Epithelial cell of esophagus (primary cell): ENCODE data around the gene LSR.

ENCODE experiments used
- DNase-seq: peaks from one replicate; pipeline ENCODE4 v3.0.0; 2010; ENCODE audit warnings: low read depth
- H3K4me3 ChIP-seq: 2 replicates; pipeline ENCODE4 v1.5.1; 2011; ENCODE audit warnings: mild to moderate bottlenecking, low read length, control low read depth
- TF ChIP-seq, protein P1 (sequence below): IDR thresholded peaks from 2 replicates; pipeline ENCODE4 v1.5.1; 2011; ENCODE audit warnings: low read depth, mild to moderate bottlenecking, low read length, control low read depth, inconsistent platforms; ENCODE audit not compliant: insufficient read depth; ENCODE audit errors: missing control alignments

Gene LSR

GRCh38 chr19:35267818-35268535 is 19.2 kb downstream of the LSR start:
- DNase-seq: peak; percentile 74
- TF ChIP-seq, protein P1, sequence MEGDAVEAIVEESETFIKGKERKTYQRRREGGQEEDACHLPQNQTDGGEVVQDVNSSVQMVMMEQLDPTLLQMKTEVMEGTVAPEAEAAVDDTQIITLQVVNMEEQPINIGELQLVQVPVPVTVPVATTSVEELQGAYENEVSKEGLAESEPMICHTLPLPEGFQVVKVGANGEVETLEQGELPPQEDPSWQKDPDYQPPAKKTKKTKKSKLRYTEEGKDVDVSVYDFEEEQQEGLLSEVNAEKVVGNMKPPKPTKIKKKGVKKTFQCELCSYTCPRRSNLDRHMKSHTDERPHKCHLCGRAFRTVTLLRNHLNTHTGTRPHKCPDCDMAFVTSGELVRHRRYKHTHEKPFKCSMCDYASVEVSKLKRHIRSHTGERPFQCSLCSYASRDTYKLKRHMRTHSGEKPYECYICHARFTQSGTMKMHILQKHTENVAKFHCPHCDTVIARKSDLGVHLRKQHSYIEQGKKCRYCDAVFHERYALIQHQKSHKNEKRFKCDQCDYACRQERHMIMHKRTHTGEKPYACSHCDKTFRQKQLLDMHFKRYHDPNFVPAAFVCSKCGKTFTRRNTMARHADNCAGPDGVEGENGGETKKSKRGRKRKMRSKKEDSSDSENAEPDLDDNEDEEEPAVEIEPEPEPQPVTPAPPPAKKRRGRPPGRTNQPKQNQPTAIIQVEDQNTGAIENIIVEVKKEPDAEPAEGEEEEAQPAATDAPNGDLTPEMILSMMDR: no peak
- peak overlapping the region; percentile 81 for H3K4me3 ChIP-seq

- H3K4me3 ChIP-seq: peak within 1 kb of the TSS; percentile 81
- DNase-seq: peak; percentile 66
Measured at GRCh38 chr19:35268536-35269437, 20.0 kb downstream of the LSR start, which contains the start of gene USF2. Gene USF2 (plus strand): TSS chr19:35268962. CDS start chr19:35269102, 140 bp downstream.

GRCh38 chr19:35269438-35270117 is 20.8 kb downstream of the LSR start:
- peak; percentile 85 for DNase-seq
- TF ChIP-seq, protein P1: peak; percentile 55
- peak overlapping the region; percentile 41 for H3K4me3 ChIP-seq

More at GRCh38 chr19:35268536-35269437, 20.0 kb downstream of the LSR start, which contains the start of gene USF2:
- TF ChIP-seq, protein P1: no peak

- TF ChIP-seq, protein P1: no peak
- no peak overlapping the region for H3K4me3 ChIP-seq
Measured at GRCh38 chr19:35270381-35270811, 21.6 kb downstream of the LSR start.

DNA sequence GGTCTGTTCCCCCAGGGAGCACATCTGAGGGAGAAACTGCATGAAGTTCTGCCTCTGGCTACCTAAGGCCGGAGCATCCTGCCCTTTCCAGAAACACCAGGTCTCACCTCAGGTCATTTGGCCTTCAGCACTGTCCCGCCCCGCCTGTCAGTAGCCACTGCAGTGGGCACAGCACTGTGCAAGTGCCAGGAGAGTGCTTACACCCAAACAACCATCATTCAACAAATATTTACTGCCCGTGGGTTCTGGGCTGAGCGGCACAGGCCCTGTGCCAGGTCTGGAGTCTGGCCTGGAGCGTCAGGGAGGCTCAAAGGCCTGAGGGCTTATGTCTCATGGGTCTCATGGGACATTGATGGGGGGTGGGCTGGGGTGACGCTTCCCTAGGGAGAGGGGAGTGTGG is 22.7 kb downstream of the LSR start:
- no peak overlapping the region for H3K4me3 ChIP-seq
- TF ChIP-seq, protein P1: no peak
- no peak for DNase-seq

More at GRCh38 chr19:35270381-35270811, 21.6 kb downstream of the LSR start:
- DNase-seq: no peak

- DNase-seq: no peak
Measured at GRCh38 chr19:35272122-35272719, 23.4 kb downstream of the LSR start.

More at GRCh38 chr19:35272122-35272719, 23.4 kb downstream of the LSR start:
- TF ChIP-seq, protein P1: no peak
- H3K4me3 ChIP-seq: no peak overlapping the region
